Osteoblast (primary cell): ENCODE data around the gene ZNF519. TPM values are rescaled to one million over a fixed set of nuclear protein-coding genes. Genes with fewer than 3 reads are reported as not detected.
"Not testable (repeated sequence)": the region's sequence is repeated elsewhere in the genome, so short reads cannot be mapped to it uniquely, and the experiment has no call there.

Experiments
- DNase-seq: peaks from one replicate; pipeline ENCODE4 v3.0.0; 2011; ENCODE audit warnings: low spot score, mixed read lengths; ENCODE audit not compliant: insufficient read length; ENCODE audit errors: missing footprints
- H2AFZ ChIP-seq: 2 replicates; pipeline ENCODE4 v1.6.0; 2011; ENCODE audit warnings: mild to moderate bottlenecking, low read length
- H3K27ac ChIP-seq: 2 replicates; pipeline ENCODE4 v1.5.1; 2011; ENCODE audit warnings: mild to moderate bottlenecking, low read depth, low read length, moderate library complexity
- H3K27me3 ChIP-seq: 2 replicates; pipeline ENCODE4 v1.6.0; 2012; ENCODE audit warnings: mild to moderate bottlenecking, control low read depth, inconsistent platforms, low read length, moderate library complexity; ENCODE audit not compliant: insufficient read depth
- H3K36me3 ChIP-seq: 2 replicates; pipeline ENCODE4 v1.5.1; 2011; ENCODE audit warnings: mild to moderate bottlenecking, low read length, control low read depth, moderate library complexity; ENCODE audit not compliant: insufficient read depth
- H3K4me1 ChIP-seq: 2 replicates; pipeline ENCODE4 v1.5.1; 2011; ENCODE audit warnings: mild to moderate bottlenecking, low read length, control low read depth, moderate library complexity; ENCODE audit not compliant: insufficient read depth
- H3K4me2 ChIP-seq: 2 replicates; pipeline ENCODE4 v1.6.0; 2011; ENCODE audit warnings: mild to moderate bottlenecking, low read length; ENCODE audit not compliant: insufficient read depth
- H3K4me3 ChIP-seq: fragments of 200-600 bp; sonication (generic); 3 replicates; pipeline ENCODE4 v1.5.1; 2012; ENCODE audit warnings: mild to moderate bottlenecking, low read length, inconsistent platforms; ENCODE audit not compliant: insufficient read depth
- H3K79me2 ChIP-seq: 2 replicates; pipeline ENCODE4 v1.6.0; 2012; ENCODE audit warnings: mild to moderate bottlenecking, low read length, control low read depth, inconsistent platforms; ENCODE audit not compliant: insufficient read depth
- H3K9me3 ChIP-seq: 2 replicates; pipeline ENCODE4 v1.5.1; 2011; ENCODE audit warnings: low read depth, low read length, control low read depth
- H4K20me1 ChIP-seq: 2 replicates; pipeline ENCODE4 v1.6.0; 2012; ENCODE audit warnings: mild to moderate bottlenecking, low read length, control low read depth; ENCODE audit not compliant: insufficient read depth
- CTCF ChIP-seq: IDR thresholded peaks from 2 replicates; pipeline ENCODE4 v1.5.1; 2011; ENCODE audit warnings: mild to moderate bottlenecking, low read depth, low read length, moderate library complexity; ENCODE audit errors: extremely low read depth
- total RNA-seq: library from RNA; depleted of rRNA; stranded (reverse); fragments of >200 nt; gene quantifications from 2 replicates; pipeline ENCODE4 v1.2.3, GENCODE V29; 2012

Gene ZNF519
- total RNA-seq, 1 donor = 5.4 TPM

DNA sequence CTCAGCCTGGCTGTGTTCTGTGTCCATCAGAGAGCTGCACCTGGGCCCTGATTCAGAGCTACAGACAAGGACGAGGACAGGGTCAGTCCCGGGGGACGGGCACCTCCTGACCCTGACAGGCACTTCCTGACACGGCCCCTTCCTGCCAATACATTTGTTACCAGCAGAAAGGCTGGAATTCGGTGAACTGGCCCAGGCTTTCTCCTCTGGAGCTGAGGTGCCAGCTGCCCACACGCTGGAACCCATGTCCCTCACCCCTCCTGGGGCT, 12.3 kb upstream of the ZNF519 start:
- H4K20me1 ChIP-seq = no peaks in the 10 kb centered on the region
- no peaks in the 10 kb centered on the region for H3K79me2 ChIP-seq
- no peak overlapping the region for H2AFZ ChIP-seq
- DNase-seq = no peak
- H3K36me3 ChIP-seq = no peaks in the 10 kb centered on the region
- H3K4me1 ChIP-seq = no peaks in the 10 kb centered on the region
- no peaks in the 10 kb centered on the region for H3K27me3 ChIP-seq
- no peak overlapping the region for H3K4me2 ChIP-seq
- H3K9me3 ChIP-seq = no peaks in the 10 kb centered on the region
- no peak overlapping the region for H3K4me3 ChIP-seq
- TF ChIP-seq CTCF = no peak
- no peak overlapping the region for H3K27ac ChIP-seq

GRCh38 chr18:14143871-14144627, 11.8 kb upstream of the ZNF519 start:
- H3K79me2 ChIP-seq, H3K4me2 ChIP-seq, H3K4me3 ChIP-seq, DNase-seq, H2AFZ ChIP-seq, H3K27ac ChIP-seq, H3K9me3 ChIP-seq, H3K36me3 ChIP-seq, H3K4me1 ChIP-seq, H4K20me1 ChIP-seq, H3K27me3 ChIP-seq: not testable (repeated sequence)

- not testable (repeated sequence) for H4K20me1 ChIP-seq, H2AFZ ChIP-seq, H3K4me3 ChIP-seq, H3K4me1 ChIP-seq, H3K79me2 ChIP-seq, H3K27ac ChIP-seq, H3K9me3 ChIP-seq, H3K4me2 ChIP-seq, DNase-seq, H3K27me3 ChIP-seq, H3K36me3 ChIP-seq
Observed at GRCh38 chr18:14143396-14143795, 11.2 kb upstream of the ZNF519 start.

DNA sequence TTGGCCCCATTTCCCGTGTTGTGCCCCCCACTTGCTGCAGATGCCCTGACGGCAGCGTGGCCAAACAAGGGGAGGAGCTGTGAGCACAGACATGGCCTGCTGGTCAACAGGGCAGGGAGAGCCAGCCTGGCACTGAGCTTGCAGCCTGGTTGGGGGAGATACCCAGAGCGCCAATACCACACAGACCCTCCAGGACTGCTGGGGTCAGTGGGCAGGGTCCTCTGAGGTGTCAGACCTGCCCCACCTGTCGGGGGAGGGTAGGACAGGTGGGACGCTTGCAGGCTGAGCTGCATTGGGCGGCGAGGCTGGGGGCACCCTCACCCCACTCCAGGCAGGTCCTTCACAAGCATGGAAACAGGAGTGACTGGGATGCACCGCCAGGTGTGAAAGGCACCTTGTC, 9.9 kb upstream of the ZNF519 start:
- not testable (repeated sequence) for H3K27ac ChIP-seq, H3K27me3 ChIP-seq, DNase-seq, H3K36me3 ChIP-seq, H2AFZ ChIP-seq, H3K4me3 ChIP-seq, H4K20me1 ChIP-seq, H3K4me1 ChIP-seq, H3K79me2 ChIP-seq, H3K4me2 ChIP-seq, H3K9me3 ChIP-seq

- H3K4me2 ChIP-seq, H3K27ac ChIP-seq, DNase-seq, H3K79me2 ChIP-seq, H3K27me3 ChIP-seq, H3K9me3 ChIP-seq, H3K4me3 ChIP-seq, H3K4me1 ChIP-seq, H4K20me1 ChIP-seq, H3K36me3 ChIP-seq, H2AFZ ChIP-seq: not testable (repeated sequence)
Observed at GRCh38 chr18:14139583-14139982, 7.3 kb upstream of the ZNF519 start.

- not testable (repeated sequence) for DNase-seq, H3K27me3 ChIP-seq, H3K27ac ChIP-seq, H3K9me3 ChIP-seq, H3K4me3 ChIP-seq, H4K20me1 ChIP-seq, H3K79me2 ChIP-seq, H2AFZ ChIP-seq, H3K36me3 ChIP-seq, H3K4me1 ChIP-seq
- H3K4me2 ChIP-seq = peak overlapping the region; percentile 23
Observed at GRCh38 chr18:14137971-14138370, 5.7 kb upstream of the ZNF519 start.

GRCh38 chr18:14131696-14132270, 452 bp downstream of the ZNF519 start:
- not testable (repeated sequence) for DNase-seq, H3K27ac ChIP-seq, H3K4me1 ChIP-seq

GRCh38 chr18:14130804-14131203, 1.4 kb downstream of the ZNF519 start:
- not testable (repeated sequence) for H3K4me1 ChIP-seq, H3K27ac ChIP-seq, H3K36me3 ChIP-seq, DNase-seq, H3K4me3 ChIP-seq, H3K9me3 ChIP-seq, H2AFZ ChIP-seq, H3K27me3 ChIP-seq, H3K79me2 ChIP-seq, H4K20me1 ChIP-seq
- peak overlapping the region; percentile 65 for H3K4me2 ChIP-seq

More at GRCh38 chr18:14131696-14132270, 452 bp downstream of the ZNF519 start:
- not testable (repeated sequence) for H3K9me3 ChIP-seq, H3K79me2 ChIP-seq, H3K36me3 ChIP-seq, H3K27me3 ChIP-seq, H4K20me1 ChIP-seq
- Histone ChIP-seq H3K4me3 (peak overlapping the region; percentile 81), H3K4me2 (peak overlapping the region; percentile 65), H2AFZ (peak overlapping the region; percentile 96)
